Hematopoietic multipotent progenitor cell treated with erythropoietin and hydrocortisone succinate and interleukin-3 and kit ligand, for 4 days (in vitro differentiated cells): ENCODE results near the gene E2F7.
A peak's percentile ranks its signal among the peaks of the same experiment; 100 is the strongest.

Source experiments
- DNase-seq: peaks from one replicate; pipeline ENCODE4 v3.0.0-alpha.2; 2015

E2F7 gene

GRCh38 chr12:77013091-77013490, 52.3 kb downstream of the E2F7 start:
- no peak for DNase-seq

- peak; percentile 88 for DNase-seq
Observed at GRCh38 chr12:77010691-77011548, 54.4 kb downstream of the E2F7 start.

- DNase-seq, result no peak
Observed at GRCh38 chr12:77007476-77007875, 57.9 kb downstream of the E2F7 start.

- DNase-seq, result no peak
Observed at GRCh38 chr12:77005611-77006098, 59.7 kb downstream of the E2F7 start.

GRCh38 chr12:77003914-77004313, 61.5 kb downstream of the E2F7 start:
- DNase-seq, result no peak

- peak; percentile 5 for DNase-seq
Observed at GRCh38 chr12:77003246-77003645, 62.1 kb downstream of the E2F7 start.

GRCh38 chr12:77002382-77002781, 63.0 kb downstream of the E2F7 start:
- no peak for DNase-seq

- DNase-seq, result no peak
Observed at GRCh38 chr12:77001276-77001675, 64.1 kb downstream of the E2F7 start.

GRCh38 chr12:76998908-76999556, 66.3 kb downstream of the E2F7 start:
- no peak for DNase-seq

- no peak for DNase-seq
Observed at GRCh38 chr12:76998386-76998785, 67.0 kb downstream of the E2F7 start.

- DNase-seq, result no peak
Observed at GRCh38 chr12:76997011-76997780, 68.2 kb downstream of the E2F7 start.

GRCh38 chr12:76990716-76991115, 74.7 kb downstream of the E2F7 start:
- no peak for DNase-seq

- no peak for DNase-seq
Observed at GRCh38 chr12:76984566-76984965, 80.8 kb downstream of the E2F7 start.

- no peak for DNase-seq
Observed at GRCh38 chr12:76983420-76983819, 81.9 kb downstream of the E2F7 start.

GRCh38 chr12:76980196-76980595, 85.2 kb downstream of the E2F7 start:
- DNase-seq, result no peak

- no peak for DNase-seq
Observed at GRCh38 chr12:76976777-76977382, 88.5 kb downstream of the E2F7 start.
